ENCODE data around the gene TRAPPC2. TPM values are rescaled to one million over a fixed set of nuclear protein-coding genes. Genes with fewer than 3 reads are reported as not detected.
A peak's percentile ranks its signal among the peaks of the same experiment; 100 is the strongest.

TRAPPC2 gene
- total RNA-seq, 2 experiments from 2014 or later, result 22.2 to 27.0 TPM

GRCh38 chrX:13692771-13693231 lies 41.6 kb downstream of the TRAPPC2 start:
- no peaks in the 10 kb centered on the region for H3K9me2 ChIP-seq (ENCODE audit: insufficient read depth, low read length)
- TF ChIP-seq, protein P1, sequence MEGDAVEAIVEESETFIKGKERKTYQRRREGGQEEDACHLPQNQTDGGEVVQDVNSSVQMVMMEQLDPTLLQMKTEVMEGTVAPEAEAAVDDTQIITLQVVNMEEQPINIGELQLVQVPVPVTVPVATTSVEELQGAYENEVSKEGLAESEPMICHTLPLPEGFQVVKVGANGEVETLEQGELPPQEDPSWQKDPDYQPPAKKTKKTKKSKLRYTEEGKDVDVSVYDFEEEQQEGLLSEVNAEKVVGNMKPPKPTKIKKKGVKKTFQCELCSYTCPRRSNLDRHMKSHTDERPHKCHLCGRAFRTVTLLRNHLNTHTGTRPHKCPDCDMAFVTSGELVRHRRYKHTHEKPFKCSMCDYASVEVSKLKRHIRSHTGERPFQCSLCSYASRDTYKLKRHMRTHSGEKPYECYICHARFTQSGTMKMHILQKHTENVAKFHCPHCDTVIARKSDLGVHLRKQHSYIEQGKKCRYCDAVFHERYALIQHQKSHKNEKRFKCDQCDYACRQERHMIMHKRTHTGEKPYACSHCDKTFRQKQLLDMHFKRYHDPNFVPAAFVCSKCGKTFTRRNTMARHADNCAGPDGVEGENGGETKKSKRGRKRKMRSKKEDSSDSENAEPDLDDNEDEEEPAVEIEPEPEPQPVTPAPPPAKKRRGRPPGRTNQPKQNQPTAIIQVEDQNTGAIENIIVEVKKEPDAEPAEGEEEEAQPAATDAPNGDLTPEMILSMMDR (conservative IDR thresholded peaks at IDR 0.05; ENCODE audit: low read length), result no peak
- no peak for TF ChIP-seq EZH2phosphoT487 (IDR thresholded peaks at IDR 0.05; ENCODE audit: borderline replicate concordance, low read depth, low read length)
- H3K4me1 ChIP-seq (ENCODE audit: insufficient read depth, low read length, poor library complexity, severe bottlenecking), result peaks cover 73% of the 10 kb centered on the region
- H3K4me3 ChIP-seq (ENCODE audit: low read depth, low read length, poor library complexity, severe bottlenecking), result no peak overlapping the region
- H3K4me2 ChIP-seq (ENCODE audit: low read length), result peak overlapping the region; percentile 40
- POLR2A ChIA-PET, result interaction anchor here (0.6 to 1.4 kb wide), 2 partner anchors 44 to 185 kb away, joined by 3 to 4 read pairs; no protein-coding TSS in a partner anchor
- intact Hi-C loops (cut with micrococcal nuclease; ENCODE audit: unreplicated experiment), result no loop called here
- no peak for DNase-seq (ENCODE audit: low spot score)
- CTCF ChIA-PET (ENCODE audit: unreplicated experiment), result no interaction called here
- H4K20me1 ChIP-seq (ENCODE audit: insufficient read depth, low read length), result peaks cover 22% of the 10 kb centered on the region; the same call in 1 of the 2 replicates
- H3K9me3 ChIP-seq (ENCODE audit: low read length), result no peaks in the 10 kb centered on the region
- no peaks in the 10 kb centered on the region; the same call in 1 of the 2 replicates for H3K36me3 ChIP-seq (ENCODE audit: insufficient read depth, low read length)
- peaks cover 86% of the 10 kb centered on the region for H3K79me2 ChIP-seq (ENCODE audit: insufficient read depth, low read depth, low read length)
- peak overlapping the region; percentile 26 for H3K27ac ChIP-seq (ENCODE audit: low read depth, low read length, poor library complexity, severe bottlenecking)
- BruUV-seq (replicated peaks), result no TSS peak
- no peak overlapping the region for H2AFZ ChIP-seq (ENCODE audit: low read length)

- H2AFZ ChIP-seq (ENCODE audit: low read length), result no peak overlapping the region
- POLR2A ChIA-PET, result interaction anchor here (1.4 kb wide), 1 partner anchor 45 kb away, joined by 4 read pairs; no protein-coding TSS in a partner anchor
- intact Hi-C loops (cut with micrococcal nuclease; ENCODE audit: unreplicated experiment), result loop anchor here (2.0 kb wide), 1 partner anchor 33 kb away; no protein-coding TSS in a partner anchor
- H3K36me3 ChIP-seq (ENCODE audit: insufficient read depth, low read length), result no peaks in the 10 kb centered on the region
- H3K4me1 ChIP-seq (ENCODE audit: insufficient read depth, low read length, poor library complexity, severe bottlenecking), result peaks cover 65% of the 10 kb centered on the region
- peaks cover 22% of the 10 kb centered on the region; the same call in 1 of the 2 replicates for H4K20me1 ChIP-seq (ENCODE audit: insufficient read depth, low read length)
- CTCF ChIA-PET (ENCODE audit: unreplicated experiment), result no interaction called here
- peak overlapping the region; percentile 8 for H3K4me3 ChIP-seq (ENCODE audit: low read depth, low read length, poor library complexity, severe bottlenecking)
- BruUV-seq (replicated peaks), result no TSS peak
- DNase-seq (ENCODE audit: low spot score), result peak; percentile 53
- H3K4me2 ChIP-seq (ENCODE audit: low read length), result peak overlapping the region; percentile 40
- peaks cover 77% of the 10 kb centered on the region for H3K79me2 ChIP-seq (ENCODE audit: insufficient read depth, low read depth, low read length)
- peak overlapping the region; percentile 28 for H3K27ac ChIP-seq (ENCODE audit: low read depth, low read length, poor library complexity, severe bottlenecking)
- H3K9me3 ChIP-seq (ENCODE audit: low read length), result no peaks in the 10 kb centered on the region
- H3K9me2 ChIP-seq (ENCODE audit: insufficient read depth, low read length), result no peaks in the 10 kb centered on the region
- TF ChIP-seq, protein P1 (conservative IDR thresholded peaks at IDR 0.05; ENCODE audit: low read length), result no peak
- TF ChIP-seq EZH2phosphoT487 (IDR thresholded peaks at IDR 0.05; ENCODE audit: borderline replicate concordance, low read depth, low read length), result no peak
Measured at GRCh38 chrX:13691841-13692371, 42.5 kb downstream of the TRAPPC2 start.

DNA sequence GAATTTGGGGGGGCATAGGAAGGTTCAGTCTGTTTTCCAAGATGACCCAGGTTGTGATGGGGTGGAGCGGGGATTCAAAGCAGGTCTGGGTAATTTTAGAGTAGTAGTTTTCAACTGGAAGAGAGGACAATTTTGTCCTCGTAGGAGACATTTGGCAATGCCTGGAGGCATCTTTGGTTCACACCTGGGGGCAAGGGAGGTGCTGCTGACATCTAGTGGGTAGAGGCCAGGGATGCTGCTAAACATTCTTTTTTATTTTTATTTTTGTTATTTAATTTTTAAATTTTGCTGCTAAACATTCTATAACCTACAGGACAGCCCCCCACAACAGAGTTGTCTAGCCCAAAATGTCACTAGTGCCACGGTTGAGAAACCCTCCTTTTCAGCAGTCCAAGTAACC lies 43.6 kb downstream of the TRAPPC2 start:
- peaks cover 58% of the 10 kb centered on the region for H3K4me1 ChIP-seq (ENCODE audit: insufficient read depth, low read length, poor library complexity, severe bottlenecking)
- CTCF ChIA-PET (ENCODE audit: unreplicated experiment), result no interaction called here
- intact Hi-C loops (cut with micrococcal nuclease; ENCODE audit: unreplicated experiment), result loop anchor here (2.0 kb wide), 1 partner anchor 32 kb away; no protein-coding TSS in a partner anchor

More for the DNA sequence above, 43.6 kb downstream of the TRAPPC2 start:
- H4K20me1 ChIP-seq (ENCODE audit: insufficient read depth, low read length), result peaks cover 22% of the 10 kb centered on the region; the same call in 1 of the 2 replicates
- H3K4me2 ChIP-seq (ENCODE audit: low read length), result peak overlapping the region; percentile 87
- no peaks in the 10 kb centered on the region for H3K9me3 ChIP-seq (ENCODE audit: low read length)
- no peaks in the 10 kb centered on the region for H3K9me2 ChIP-seq (ENCODE audit: insufficient read depth, low read length)
- TF ChIP-seq, protein P1 (conservative IDR thresholded peaks at IDR 0.05; ENCODE audit: low read length), result peak; percentile 63
- TF ChIP-seq EZH2phosphoT487 (IDR thresholded peaks at IDR 0.05; ENCODE audit: borderline replicate concordance, low read depth, low read length), result no peak
- POLR2A ChIA-PET, result no interaction called here
- no peak overlapping the region for H3K27ac ChIP-seq (ENCODE audit: low read depth, low read length, poor library complexity, severe bottlenecking)
- H3K79me2 ChIP-seq (ENCODE audit: insufficient read depth, low read depth, low read length), result peaks cover 67% of the 10 kb centered on the region
- H2AFZ ChIP-seq (ENCODE audit: low read length), result no peak overlapping the region
- H3K4me3 ChIP-seq (ENCODE audit: low read depth, low read length, poor library complexity, severe bottlenecking), result peak overlapping the region; percentile 92
- H3K36me3 ChIP-seq (ENCODE audit: insufficient read depth, low read length), result no peaks in the 10 kb centered on the region
- peak; percentile 21 for DNase-seq (ENCODE audit: low spot score)
- no TSS peak for BruUV-seq (replicated peaks)
